Measurements from ENCODE around the gene ARF1. TPM values are rescaled to one million over a fixed set of nuclear protein-coding genes. Genes with fewer than 3 reads are reported as not detected.

ARF1 gene
- total RNA-seq, 1 donor from 2014 or later, result 368 TPM

- H3K9me3 ChIP-seq, result no peaks in the 10 kb centered on the region
- H3K27ac ChIP-seq, result no peak overlapping the region
- no peaks in the 10 kb centered on the region for H3K36me3 ChIP-seq
- TF ChIP-seq CTCF (IDR thresholded peaks at IDR 0.05), result no peak
- H3K4me3 ChIP-seq, result no peak overlapping the region
- intact Hi-C loops (cut with DNase I), result no loop called here
- H3K4me1 ChIP-seq, result peaks cover 14% of the 10 kb centered on the region
- no peak for ATAC-seq
- peaks cover 81% of the 10 kb centered on the region for H3K27me3 ChIP-seq (ENCODE audit: low read depth)
- no peak for DNase-seq
These were observed 21.0 kb upstream of the ARF1 start for GRCh38 chr1:228061411-228062084.

- Histone ChIP-seq H3K27ac (no peak overlapping the region), H3K9me3 (no peaks in the 10 kb centered on the region), H3K27me3 (ENCODE audit: low read depth) (peaks cover 87% of the 10 kb centered on the region), H3K4me1 (peaks cover 14% of the 10 kb centered on the region), H3K36me3 (no peaks in the 10 kb centered on the region), H3K4me3 (no peak overlapping the region)
- DNase-seq, result no peak
- TF ChIP-seq CTCF (IDR thresholded peaks at IDR 0.05), result no peak
- no peak for ATAC-seq
- intact Hi-C loops (cut with DNase I), result no loop called here
These were observed 20.3 kb upstream of the ARF1 start for GRCh38 chr1:228062085-228062791.

GRCh38 chr1:228062812-228063211, 19.7 kb upstream of the ARF1 start:
- H3K4me1 ChIP-seq, result peaks cover 14% of the 10 kb centered on the region
- ATAC-seq, result no peak
- no peak overlapping the region for H3K27ac ChIP-seq
- H3K9me3 ChIP-seq, result no peaks in the 10 kb centered on the region
- intact Hi-C loops (cut with DNase I), result no loop called here
- H3K36me3 ChIP-seq, result no peaks in the 10 kb centered on the region
- H3K4me3 ChIP-seq, result no peak overlapping the region
- peaks cover 89% of the 10 kb centered on the region for H3K27me3 ChIP-seq (ENCODE audit: low read depth)
- no peak for TF ChIP-seq CTCF (IDR thresholded peaks at IDR 0.05)
- DNase-seq, result no peak

GRCh38 chr1:228063251-228064191, 19.0 kb upstream of the ARF1 start:
- no peak overlapping the region for H3K27ac ChIP-seq

More at GRCh38 chr1:228063251-228064191, 19.0 kb upstream of the ARF1 start:
- no peak for TF ChIP-seq CTCF (IDR thresholded peaks at IDR 0.05)
- DNase-seq (no peak), ATAC-seq (no peak)
- intact Hi-C loops (cut with DNase I), result no loop called here
- peaks cover 14% of the 10 kb centered on the region for H3K4me1 ChIP-seq
- H3K36me3 ChIP-seq, result no peaks in the 10 kb centered on the region
- H3K4me3 ChIP-seq, result no peak overlapping the region
- no peaks in the 10 kb centered on the region for H3K9me3 ChIP-seq
- peaks cover 88% of the 10 kb centered on the region for H3K27me3 ChIP-seq (ENCODE audit: low read depth)
